AG08395 (cell line): Measurements from ENCODE around the gene KAT6B.

Experiments used
- DNase-seq: peaks from one replicate; pipeline ENCODE4 v3.0.0; 2012; ENCODE audit warnings: mixed read lengths, low spot score

The KAT6B gene

DNA sequence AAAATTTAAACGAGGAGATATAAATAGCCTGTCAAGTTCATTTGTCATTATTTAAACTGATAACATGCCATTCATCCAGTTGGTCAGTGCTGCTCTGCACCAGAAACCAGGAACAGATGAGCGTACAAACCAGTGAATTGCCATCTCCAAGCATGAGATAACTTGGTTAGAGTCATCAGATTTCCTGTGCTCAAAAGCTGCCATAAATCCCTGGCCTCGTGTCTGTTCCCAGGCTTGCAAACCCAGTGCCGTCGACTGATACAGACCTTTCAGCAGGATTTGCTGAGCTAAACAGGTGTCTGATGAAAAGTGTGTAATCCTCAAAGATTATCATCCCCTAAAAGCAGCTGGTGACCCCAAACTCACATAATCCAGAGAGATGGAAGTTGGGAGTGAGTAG, 189.0 kb downstream of the KAT6B start:
- no peak for DNase-seq

DNA sequence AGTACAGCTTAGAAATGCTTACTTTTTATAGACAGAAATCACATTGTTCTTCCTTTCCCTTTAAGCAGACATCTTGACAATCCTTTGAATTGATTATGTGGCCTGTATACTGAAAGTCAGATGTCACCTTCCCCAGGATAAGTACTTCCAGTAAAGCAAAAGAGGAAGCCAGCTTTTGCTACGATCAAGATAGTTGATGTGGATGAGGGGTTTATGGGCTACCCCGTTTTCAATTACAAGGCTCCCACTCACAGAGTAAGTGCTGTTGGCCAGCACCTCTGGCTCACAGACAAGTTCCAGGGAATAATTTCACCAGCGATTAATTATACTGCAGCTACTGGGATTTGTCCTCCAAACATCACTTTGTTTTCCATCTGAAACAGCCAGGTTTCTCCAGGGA, 189.9 kb downstream of the KAT6B start:
- no peak for DNase-seq

DNA sequence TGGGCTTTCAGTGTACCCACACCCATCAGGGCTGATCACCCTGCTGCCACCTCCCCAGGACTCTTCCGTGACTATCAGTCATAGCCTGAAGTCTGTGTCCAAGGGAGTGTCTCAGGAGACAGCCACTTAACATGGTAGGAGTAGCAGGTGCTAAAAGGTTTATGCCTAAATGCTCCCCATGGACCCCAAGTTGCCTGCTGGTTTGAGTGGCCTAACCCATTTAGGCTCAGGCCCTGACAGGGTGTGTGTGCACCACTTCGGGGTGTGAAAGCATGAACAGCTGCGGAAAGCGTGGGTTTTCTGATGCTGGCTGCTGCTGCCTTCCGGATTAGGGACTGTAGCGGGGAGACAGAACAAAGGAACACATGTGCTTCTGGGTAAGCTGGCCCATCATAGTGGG, 191.9 kb downstream of the KAT6B start:
- DNase-seq: no peak

DNA sequence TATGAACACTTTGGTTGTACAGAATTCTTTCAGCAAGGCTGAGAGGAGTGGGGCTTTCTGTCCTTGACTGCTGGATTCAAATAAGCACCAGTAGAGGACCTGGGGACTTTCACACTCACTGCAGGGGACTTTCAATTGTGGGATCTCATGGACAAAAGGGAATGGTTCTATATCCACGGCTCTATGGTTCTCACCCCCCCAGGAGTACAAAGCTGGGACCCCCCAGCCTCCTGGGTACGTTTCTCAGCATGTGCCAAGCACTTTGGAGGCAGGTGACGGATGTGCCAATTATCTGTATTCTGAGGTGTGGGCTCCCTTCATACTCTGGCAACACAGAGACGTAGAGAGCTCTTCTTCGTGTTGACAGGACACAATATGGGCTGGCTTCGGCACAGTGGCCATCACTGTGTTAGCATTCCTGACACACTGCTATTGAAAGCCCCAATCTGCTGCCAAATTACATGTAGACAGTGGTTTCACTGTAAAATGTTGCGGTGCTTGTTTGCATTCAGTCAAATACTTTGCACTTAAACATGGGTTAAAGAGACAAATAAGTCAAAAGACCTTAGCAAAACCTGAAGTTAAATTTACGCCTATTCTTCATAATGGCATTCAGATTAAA, 192.4 kb downstream of the KAT6B start:
- DNase-seq: no peak

DNA sequence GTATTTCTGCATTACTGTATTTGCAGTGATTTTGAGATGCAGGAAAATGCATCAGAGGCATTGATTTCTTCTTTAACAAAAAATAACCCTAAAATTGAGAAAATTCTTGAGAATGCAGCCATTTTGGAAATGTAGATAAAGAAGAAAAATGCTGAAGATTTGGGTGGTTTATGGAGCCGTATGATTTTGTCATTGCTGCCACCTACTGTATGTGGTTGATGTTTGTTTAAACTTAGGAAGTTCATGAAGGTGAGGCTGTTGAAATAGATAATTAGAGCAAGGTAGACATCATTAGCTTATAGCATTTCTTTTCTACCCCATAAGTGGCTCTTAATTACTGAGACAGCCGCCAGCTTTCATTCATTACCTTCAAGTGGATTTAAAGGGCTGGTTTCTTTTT, 193.0 kb downstream of the KAT6B start:
- DNase-seq: peak; percentile 21

DNA sequence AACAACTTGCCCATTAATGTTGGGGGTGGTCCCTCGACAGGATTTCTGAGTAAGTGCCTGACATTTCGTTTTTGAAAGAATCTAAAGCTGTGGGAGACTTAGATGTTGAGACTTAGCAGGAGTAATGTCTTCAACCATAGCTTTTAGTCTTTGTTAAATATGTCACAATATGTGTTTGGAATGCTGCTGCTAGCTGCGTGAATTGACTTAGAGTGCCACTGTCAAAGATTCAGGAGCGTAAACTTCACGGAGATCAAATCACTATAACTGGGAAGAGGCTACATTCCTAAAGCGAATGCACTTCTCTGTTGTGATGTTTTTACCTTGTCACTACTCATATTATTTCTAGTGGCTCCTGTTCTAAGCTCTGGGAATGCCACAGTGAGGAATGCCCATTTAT, 193.8 kb downstream of the KAT6B start:
- DNase-seq: no peak

DNA sequence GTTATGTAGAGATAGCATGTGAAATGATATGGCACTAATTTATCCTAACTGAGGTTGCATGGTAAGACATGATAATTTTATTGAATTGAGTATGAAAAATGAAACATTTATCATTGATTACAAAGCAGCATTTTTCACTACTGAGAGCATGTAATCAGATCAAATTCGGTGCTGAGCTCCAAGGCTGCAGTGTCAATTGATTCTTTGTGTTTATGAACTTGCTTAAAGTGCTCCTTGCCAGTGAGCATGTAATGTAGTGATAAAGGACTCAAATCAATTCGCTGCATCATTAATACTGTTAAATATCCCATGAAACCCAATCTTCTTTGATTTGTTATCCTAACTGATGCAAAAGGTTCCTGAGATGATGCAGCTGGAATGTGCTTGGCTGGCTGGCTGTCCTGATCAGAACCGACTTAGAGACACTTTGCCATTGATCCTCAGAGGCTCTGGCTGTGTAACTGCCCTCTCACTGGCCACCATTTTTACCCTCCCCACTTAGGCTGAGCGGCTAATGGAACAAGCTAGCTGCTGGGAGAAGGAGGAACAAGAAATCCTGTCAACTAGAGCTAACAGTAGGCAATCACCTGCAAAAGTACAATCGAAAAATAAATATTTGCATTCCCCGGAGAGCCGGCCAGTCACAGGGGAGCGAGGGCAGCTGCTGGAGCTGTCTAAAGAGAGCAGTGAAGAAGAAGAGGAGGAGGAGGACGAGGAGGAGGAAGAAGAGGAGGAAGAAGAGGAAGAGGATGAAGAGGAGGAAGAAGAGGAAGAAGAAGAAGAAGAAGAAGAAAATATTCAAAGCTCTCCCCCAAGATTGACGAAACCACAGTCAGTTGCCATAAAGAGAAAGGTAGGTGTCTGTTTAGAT, 195.2 kb downstream of the KAT6B start:
- no peak for DNase-seq

DNA sequence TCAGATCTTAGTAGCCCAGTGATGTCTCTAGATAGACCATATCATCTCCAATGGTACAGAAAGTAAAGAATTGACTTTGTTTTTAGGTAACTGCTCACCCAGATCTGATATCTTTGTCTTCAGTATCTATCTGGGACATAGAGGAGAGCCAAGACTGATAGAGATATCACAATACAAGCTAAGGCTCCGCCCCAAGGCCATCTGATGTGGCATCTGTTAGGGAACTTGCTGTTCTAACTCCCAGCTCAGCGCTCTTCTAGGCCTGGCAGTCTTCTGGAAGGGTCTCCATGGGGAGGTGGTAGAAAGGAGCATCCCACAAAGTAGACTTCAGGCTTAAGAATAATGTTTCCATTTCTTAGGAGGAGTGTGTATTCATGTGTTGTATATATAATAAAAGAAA, 196.7 kb downstream of the KAT6B start:
- no peak for DNase-seq

DNA sequence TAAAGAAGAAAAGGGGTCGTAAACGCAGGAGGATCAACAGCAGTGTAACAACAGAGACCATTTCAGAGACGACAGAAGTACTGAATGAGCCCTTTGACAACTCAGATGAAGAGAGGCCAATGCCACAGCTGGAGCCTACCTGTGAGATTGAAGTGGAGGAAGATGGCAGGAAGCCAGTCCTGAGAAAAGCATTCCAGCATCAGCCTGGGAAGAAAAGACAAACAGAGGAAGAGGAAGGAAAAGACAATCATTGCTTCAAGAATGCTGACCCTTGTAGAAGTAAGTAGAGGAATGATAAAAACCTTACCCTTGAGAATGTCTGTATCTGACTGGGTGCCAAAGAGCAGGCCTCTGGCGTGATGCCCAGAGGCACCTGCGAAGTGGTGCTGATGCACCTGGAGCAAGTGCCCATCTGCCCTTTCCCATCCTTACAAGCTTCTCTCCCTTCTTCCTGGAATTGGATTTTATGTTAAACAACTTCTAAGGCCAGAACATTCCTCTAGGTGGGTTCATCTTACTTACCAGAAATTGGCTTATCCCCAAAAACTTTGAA, 198.6 kb downstream of the KAT6B start:
- DNase-seq: no peak

DNA sequence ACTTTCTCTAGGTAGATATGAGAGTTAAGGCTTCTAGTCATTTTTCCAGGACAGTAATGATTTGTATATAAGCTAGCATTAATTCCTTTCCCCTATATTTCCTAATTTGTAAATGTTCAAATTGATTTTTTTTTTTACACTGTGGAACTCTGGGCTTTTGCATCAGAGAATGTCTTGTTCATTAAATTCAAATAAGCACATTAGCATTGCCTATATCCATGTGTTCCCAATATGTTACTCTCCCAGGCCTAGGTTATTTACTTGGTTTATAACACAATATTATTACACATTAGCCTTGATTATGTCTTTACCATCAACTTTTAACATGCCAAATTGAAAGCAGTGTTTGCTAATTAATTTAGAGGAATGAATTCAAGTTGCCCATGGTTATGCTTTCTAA, 201.6 kb downstream of the KAT6B start:
- no peak for DNase-seq

DNA sequence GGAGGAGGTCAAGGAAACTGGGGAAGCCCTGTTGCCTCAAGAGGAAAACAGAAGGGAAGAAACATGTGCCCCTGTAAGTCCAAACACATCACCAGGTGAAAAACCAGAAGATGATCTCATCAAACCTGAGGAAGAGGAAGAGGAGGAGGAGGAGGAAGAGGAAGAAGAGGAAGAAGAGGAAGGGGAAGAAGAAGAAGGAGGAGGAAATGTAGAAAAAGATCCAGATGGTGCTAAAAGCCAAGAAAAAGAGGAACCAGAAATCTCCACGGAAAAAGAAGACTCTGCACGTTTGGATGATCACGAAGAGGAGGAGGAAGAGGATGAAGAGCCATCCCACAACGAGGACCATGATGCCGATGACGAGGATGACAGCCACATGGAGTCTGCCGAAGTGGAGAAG, 202.3 kb downstream of the KAT6B start:
- DNase-seq: no peak

DNA sequence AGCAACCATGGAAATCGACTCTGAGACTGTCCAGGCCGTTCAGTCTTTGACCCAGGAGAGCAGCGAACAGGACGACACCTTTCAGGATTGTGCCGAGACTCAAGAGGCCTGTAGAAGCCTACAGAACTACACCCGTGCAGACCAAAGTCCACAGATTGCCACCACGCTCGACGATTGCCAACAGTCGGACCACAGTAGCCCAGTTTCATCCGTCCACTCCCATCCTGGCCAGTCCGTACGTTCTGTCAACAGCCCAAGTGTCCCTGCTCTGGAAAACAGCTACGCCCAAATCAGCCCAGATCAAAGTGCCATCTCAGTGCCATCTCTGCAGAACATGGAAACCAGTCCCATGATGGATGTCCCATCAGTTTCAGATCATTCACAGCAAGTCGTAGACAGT, 203.0 kb downstream of the KAT6B start:
- no peak for DNase-seq

DNA sequence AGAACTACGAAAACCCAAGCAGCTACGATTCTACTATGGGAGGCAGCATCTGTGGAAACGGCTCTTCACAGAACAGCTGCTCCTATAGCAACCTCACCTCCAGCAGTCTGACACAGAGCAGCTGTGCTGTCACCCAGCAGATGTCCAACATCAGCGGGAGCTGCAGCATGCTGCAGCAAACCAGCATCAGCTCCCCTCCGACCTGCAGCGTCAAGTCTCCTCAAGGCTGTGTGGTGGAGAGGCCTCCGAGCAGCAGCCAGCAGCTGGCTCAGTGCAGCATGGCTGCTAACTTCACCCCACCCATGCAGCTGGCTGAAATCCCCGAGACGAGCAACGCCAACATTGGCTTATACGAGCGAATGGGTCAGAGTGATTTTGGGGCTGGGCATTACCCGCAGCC, 203.5 kb downstream of the KAT6B start:
- no peak for DNase-seq

DNA sequence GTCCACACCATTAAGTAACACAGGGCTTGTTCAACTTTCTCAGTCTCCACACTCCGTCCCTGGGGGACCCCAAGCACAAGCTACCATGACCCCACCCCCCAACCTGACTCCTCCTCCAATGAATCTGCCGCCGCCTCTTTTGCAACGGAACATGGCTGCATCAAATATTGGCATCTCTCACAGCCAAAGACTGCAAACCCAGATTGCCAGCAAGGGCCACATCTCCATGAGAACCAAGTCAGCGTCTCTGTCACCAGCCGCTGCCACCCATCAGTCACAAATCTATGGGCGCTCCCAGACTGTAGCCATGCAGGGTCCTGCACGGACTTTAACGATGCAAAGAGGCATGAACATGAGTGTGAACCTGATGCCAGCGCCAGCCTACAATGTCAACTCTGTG, 204.0 kb downstream of the KAT6B start:
- no peak for DNase-seq

DNA sequence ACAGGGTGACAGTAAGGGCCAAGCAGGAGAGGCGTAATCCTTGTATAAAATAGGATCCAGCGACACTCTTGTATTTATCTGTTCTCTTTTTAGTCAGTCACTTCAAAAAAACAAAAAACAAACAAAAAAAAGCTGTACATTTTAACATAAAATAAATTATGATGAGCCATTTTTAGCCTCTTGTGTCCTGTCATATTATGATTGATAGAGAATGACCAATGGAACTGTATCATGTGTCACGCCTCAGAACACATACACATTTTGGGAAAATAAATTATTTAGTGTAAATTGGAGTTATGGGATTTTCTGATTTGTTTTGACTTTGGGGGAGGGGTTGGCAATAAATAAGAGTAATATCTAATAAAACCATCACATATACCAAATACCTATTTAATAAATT, 205.7 kb downstream of the KAT6B start:
- no peak for DNase-seq

DNA sequence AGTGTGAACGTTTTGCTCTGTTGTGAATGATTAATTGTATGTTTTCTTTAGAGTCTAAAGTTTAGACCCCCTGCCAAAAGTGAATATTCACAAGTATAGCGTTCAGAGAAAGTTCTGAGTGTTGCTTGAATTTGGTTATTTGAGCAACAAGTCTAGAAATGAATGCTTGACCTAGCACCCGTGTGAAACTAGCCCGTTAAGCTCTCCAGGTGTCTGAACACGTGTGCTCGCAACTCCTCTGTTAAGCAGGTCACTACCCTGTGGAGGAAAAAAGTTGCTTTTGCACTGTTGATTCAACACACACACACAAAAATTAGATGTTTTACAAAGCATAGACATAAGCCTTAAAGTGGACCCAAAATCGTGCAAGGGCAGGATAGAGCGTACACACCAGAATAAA, 206.4 kb downstream of the KAT6B start:
- DNase-seq: no peak

DNA sequence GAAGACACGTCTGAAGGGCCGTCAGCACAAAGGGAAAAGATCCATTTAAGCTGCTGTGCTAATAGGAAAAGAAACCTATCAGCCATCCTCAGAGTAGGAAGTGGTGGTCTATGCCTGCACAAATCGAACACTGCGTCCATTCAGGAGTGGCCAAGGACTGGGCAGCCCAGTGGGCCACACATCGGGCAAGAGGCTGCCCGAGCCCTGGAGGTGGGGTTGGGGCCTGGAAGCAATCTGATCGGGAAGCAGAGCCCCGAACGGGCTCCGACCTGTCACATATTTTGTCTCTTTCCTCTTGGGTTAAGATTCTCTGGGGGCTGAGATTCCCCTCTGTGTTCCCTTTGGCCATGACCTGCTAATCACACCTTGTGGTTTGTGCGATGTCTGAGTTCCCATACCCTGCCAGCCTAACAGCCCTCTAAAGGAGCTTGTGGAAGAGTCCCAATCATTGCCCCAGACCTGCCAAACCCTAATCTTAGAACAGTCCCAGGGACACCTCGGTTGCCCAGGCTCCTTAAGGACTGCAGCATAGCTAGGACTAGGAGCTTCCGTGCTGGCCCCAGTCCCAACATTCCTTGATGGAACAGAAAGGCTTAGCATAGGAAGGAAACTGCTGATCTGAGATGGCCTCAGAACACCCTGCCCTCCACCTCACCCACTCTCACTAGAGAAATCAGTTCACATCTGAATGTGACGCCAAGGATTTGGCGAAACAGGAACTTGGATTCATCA, 207.2 kb downstream of the KAT6B start:
- no peak for DNase-seq

DNA sequence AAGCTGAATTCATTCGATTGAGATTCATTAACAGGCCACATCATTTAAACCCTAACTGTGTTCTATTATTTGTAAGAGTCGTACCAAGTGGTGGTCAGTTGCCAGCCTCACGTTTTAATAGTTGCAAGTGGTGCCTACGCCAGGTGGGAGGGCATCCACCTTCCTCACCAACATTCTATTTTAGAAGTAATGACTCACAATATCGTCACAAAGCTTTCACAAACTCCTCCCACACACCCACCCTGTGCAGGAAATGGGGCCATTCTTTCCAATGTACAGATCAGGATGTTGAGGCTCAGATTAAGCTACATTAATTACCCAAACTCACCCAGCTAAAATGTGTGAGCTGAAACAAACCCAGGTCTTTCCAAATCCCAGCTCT, 207.7 kb downstream of the KAT6B start:
- no peak for DNase-seq

DNA sequence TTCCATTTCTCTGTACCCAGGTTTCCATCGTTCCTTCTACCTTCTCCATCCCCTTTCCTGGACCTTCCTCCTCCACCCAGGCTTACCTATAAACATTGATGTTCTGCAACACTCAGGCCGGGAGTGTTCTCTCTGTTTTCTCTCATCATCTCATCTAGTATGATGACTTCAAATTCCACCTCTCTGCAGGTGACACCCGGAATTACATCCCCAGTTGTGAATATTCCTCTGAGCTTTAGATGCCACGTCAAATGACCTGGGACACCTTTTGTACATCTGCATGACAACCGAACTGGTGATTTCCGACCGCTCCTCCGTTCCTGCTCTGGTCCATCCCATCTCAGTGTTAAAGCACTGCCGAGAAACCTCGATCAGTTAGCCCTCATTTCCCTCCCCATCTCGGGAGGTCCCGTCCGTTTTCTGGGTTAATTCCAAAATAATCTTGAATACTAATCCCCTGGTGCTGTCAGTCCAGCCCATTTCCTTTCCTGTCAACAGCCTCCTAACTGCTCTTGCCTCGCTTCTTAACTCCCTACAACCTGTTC, 208.4 kb downstream of the KAT6B start:
- DNase-seq: no peak

DNA sequence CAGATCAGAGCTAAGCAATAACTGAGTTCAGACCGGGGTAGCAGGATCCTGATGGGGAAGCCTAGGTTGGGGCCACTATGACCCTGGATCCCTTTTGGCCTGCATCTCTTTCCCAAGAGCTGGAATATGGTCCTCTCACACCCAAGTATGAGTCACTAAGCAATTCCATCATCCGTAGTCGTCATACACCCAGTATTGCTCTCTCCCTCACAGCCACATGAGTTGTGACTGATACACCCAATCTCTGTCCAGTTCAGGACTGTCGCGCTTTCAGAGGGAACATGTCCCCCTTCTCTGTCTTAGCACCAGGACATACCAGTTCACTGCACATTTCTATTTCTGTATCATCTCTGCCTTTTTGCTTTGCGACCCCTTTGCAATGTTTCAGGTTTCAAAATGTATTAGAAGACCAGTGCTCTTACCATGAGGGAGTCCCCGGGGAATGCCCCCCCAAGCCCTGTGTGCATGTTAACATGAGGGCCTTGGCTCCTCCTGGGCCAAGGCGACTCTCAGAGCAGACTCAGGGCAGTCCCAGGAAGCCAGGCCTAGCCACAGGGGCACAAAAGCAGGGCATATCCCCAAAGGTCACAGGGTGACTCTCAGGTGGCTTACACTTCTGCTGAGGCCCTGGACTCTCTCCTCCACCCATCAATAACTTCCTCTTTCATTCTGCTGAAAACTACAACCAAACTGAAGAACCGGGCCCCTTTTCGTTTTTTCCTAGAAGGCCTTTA, 209.7 kb downstream of the KAT6B start:
- DNase-seq: peak; percentile 65

DNA sequence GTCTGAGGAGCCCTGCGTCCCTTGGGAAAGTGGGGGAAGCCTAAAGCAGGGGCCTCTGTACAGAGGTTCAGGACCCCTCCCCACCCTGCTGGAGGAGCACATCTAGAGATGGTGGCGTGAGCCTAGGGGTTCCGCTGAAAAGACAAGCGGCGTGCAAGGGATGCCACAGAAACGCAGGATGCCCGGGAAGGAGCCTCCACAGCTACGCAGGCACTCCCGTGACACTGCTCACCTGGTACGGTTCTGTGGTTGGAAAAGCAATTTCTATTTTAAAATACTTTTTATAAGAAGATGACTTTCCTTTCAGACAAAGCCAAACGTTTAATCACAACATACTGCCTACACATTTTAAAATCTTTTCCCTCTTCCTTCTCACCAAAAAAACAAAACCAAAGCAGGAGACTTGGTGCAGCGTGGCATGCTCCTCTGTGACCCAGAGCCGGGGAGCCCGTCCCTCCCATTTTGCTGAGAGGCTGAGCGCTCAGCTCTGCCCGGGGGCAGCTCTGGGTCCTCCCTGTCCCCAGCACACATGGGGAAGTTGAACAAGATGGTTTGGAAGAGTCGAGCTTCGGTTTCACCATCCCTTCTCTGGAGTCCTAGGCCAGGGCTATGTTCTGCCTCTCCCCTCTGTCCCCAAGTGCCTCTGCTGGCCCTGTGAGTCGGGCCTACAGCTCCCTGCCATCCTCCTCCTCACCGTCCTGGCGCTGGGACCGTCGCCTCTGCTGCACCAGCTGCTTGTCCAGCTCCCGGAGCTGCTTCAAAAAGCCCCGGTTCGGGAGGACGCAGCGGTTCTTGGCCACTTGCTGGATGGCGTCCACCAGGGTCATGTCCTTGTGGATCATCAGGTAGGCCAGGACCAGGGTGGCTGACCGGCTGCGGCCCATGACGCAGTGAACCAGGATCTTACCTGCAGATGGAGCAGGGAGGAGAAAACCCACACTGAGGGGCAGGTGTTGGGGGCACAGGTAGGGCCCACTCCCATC, 211.1 kb downstream of the KAT6B start:
- no peak for DNase-seq
